Activated CD4-positive, CD25-positive, alpha-beta regulatory T cell treated with anti-CD3 and anti-CD28 coated beads, Interleukin-2, amount 50 U/mL, for 16 hours (primary cell): ENCODE measurements around the gene CREB5.

Experiments used
- DNase-seq: peaks from one replicate; pipeline ENCODE4 v3.0.0-alpha.2; 2020; ENCODE audit warnings: low read depth, low spot score

The CREB5 gene

DNA sequence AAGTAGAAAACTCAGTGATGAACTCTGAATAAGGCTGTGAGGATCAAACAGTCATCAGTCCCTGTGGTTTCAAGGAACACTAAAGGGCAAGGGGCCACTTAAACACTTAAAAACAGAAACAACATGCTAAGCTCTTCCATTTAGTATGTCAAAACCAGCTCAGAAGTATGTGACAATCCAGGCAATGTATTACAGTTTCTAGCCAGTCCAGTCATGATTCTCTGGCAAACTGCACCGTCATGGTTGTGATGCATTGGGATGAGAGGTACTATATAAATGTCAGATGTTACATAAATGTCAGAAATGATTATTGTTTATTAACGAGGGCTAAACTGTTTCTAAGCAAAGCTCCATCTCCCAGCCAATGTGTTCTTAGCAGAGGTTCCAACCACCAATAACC lies 4.7 kb upstream of the CREB5 start:
- DNase-seq, result no peak

DNA sequence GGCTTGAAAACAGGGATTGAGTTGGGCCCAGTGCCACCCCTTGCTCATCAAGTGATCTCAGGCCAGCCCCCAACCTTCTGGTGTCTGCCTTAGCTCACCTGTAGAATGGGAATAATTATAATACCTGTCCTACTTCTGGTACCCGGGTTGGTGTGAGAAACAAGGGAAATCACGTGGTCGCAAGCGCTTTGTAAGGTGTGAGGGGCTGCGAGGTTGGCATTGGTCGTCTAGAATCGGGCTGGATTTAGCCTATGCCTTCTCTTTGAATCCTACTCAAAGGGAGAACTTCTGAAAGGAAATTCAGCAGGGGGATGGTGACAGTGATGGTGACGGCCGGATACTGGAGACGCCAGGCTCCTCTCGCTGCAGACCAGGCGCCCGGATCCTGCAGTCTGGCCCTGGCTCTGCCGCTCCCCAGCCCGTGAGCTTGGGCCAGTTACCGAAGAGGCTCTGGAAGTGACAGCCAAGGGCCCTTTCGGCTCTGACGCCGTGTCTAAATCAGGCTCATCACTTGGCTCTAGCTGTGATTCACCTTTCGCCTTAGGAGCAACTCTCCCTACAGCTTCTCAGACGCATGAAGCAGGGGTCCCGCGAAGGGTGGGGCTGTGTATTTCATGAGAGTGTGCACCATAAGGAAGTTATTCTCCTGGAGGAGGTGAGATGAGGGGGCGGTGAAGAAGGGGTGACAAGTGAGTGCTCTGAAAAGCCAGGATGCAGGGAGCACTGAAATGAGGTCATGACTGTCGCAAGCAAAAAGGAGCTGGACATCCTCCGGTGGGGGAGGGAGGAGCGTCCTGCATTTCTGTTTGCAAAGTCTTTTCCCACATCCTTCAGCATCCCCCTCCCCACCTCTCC lies 4.0 kb upstream of the CREB5 start:
- no peak for DNase-seq

DNA sequence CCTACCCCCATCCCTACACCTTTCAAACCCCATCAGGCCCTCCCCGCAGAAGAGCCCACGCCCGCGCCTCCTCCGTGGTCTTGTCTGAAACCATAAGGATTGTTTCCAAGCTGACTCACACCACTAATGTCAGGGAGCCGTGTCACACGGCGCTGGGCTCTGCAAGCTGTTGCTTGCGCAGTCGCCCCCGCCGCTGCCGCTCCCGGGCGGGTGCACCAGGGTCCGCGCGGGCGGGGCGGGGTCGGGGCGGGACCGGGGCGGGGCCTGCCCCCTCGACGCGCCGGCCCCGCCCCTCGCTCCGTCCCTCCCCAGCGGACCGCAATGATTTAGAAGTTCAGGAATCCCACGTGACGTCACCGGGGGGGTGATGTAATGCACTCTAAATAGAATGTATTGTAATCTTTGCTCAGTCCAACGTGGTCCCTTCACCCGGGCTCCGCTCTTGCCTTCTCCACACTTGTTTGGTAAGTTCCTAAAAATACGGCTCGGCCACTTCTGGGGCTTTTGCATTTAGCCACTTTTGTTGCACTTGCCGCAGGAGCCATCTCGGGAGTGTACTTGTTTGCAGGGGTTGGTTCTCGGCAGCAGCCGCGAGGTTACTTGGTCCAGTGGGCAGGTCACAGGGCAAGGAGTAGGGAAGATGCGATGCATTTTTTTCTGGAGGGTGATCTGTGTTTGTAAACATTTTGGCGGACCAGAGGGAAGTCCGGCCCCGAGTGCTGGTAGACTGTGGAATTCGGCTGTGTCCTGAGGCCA lies 3.2 kb upstream of the CREB5 start:
- DNase-seq, result peak; percentile 16

DNA sequence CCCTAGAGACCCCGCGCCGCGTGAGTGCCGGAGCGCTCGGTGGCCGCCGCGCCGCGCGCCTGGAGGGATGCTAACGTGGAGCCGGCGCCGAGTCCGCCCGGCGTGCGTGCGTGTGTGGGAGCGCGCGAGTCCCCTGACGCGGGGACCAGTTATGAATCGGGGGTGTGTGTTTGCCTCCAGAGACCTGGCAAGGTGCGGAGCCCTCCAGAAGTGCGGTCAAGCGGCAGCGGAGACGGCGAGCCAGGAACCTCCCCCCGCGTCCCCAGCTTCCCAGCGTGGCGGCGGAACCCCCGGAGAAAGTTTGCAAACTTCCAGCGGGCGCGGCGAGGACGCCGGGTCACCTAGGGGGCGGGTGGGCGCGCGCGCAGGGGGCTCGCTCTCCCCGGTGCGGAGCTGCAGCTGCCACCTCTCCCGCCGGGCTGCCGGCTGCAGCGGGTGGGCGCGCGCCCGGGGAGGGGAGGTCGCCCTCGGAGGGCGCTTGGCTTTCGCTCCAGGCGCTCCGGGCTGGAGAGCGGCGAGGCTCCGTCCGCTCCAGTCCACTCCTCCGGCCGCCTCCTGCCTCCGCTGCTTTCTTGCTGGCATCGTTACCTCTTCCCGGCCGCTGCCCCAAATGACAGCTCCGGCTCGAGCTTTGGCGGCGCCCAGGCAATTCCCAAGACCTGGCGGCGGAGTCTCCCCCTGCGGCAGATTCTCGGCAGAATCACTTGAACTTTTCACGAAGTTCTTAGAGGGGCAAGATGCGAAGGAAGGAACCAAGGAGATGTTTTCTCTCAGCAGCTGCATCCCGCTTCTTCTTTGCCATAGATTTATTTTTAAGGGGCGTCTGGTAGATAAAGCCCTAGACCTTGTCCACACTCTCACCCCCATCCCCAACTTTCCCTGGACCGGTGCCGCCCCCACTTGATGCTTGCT lies 2.3 kb upstream of the CREB5 start:
- no peak for DNase-seq

DNA sequence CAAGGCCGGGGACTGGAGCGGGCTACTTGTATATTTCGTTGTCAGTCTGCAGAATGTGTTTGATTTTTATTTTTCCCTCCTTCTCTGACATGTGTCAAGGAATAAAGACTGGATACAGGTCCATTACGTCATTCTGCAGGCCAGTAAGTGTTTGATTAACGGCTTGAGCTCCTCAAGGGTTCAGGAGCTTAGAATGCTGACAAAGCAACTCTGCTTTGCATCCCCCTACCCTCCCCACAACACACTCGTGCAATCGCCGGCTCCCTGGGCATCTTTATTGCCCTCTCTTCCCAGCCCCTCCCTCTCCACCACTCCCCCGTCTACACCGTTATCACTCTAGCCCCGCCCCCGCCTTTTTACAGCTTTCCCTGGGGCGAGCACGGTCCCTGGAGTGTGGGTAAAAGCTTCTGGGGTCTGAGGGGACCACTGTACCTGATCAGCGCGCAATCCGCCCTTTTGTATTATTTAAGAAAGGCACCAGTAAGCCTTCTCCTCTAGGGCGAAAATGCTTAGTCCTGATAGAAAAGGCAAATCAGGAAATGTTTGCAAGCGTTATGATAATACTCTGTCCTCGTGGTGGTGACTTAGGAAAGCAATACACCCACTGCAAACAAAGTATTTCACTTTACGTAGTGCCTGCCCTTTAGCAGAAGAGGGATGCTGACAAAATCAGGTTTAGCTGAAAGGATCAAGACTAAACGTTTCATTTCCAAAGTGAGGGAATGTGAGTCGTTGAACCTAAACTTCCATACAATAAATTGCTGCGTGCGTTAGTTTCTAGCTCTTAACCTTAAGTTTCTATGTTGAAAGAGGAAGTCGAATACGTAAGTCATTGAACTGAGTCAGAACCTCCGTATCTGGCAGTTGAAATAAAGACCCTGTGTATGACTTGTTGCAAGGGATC lies 1.4 kb upstream of the CREB5 start:
- no peak for DNase-seq

DNA sequence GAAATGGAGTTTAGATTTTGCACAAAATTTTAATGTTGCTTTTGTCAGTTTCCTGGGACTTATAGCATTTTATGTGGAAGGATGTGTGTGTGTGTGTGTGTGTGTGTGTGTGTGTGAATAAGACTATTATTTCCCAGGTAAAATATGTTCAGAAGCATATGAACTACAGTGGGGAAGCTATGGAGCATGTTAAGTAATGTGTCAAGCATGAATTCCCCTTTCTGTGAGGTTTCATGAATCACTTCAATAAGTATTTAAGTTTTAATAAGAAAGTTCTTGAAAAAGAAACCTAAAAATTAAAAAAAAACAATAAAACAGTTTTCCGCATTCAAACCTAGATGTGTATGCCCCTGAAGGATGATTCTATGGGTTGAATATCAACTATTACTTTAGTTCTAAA lies 693 bp downstream of the CREB5 start:
- DNase-seq, result no peak

DNA sequence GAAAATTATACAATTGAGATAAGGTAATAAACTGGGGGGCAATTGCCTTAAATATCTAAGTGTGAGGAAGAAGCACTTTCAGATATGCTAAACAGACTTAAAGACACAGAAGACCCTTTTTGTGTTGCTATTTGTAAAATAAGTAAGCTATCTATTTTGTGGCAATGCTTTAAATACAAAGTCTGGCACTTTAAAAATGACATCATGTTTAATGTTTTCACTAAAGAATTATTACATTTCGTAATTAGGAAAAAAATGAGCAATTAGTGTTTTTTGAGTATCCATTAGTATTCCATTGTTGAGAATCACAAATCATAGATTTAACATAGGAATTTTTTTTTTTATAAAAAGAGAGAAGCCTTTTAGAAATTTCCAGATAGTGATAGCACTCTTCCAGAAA lies 2.1 kb downstream of the CREB5 start:
- DNase-seq, result no peak

DNA sequence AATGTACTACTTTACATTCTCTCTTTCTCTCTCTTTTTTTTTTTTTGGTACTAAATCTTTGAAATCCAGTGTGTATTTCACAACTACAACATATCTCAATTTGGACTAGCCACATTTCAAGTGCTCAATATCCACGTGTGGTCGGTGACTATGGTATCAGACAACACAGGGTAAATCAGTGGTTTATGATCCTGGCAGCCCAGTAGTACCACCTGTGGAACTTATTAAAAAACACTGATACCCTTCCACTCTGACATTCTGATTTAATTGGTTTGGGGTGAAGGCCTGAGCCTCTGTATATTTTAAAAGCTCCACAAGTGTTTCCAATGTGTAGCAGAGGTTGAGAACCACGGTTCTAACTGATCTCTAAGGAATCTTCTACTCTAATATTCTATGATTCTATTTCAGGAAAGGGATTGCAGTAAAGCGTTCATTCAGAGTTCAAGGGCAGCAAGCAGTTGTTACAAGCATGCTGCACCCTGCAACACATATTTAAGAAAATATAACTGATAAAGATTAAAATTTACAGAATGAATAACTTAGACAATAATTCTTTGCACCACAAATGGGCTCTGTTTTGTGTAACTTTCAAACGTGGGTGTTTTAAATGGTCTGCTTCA lies 5.1 kb downstream of the CREB5 start:
- no peak for DNase-seq

DNA sequence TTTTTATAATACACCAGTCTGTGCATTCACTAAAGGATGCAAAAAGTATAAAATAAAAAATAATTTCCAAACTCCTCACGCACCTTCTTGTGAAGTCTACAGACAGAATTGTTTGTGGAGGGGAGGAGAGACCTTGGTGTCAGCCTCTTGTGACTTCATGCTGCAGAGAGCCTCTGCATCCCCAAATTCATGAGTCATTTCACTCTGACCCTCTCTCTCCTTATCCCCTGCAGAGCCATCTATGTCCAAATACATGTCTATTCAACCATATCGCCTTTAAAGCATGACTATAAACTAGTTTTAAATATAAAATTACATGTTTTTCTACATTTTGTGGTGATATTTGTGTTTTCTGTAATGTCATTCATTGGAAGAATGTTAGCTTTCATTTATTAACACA lies 6.0 kb downstream of the CREB5 start:
- DNase-seq, result no peak

DNA sequence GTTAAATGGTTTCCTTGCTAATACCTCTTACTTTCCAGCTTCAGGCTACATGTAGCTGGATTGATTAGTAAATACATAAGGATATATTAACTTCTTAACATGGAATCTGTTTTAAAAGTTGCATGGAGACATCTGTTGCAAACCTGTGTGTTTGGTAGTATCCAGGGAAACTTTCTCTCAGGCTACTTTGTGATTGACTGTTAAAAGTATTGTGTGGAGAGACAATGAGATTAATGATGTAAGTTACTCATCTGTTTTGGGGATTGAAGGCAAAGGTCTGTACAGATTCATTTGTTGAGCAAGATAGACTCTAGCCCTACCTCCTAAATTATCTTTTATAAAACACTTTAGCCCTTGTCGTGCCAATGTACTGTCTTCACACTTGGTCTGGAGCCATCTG lies 6.6 kb downstream of the CREB5 start:
- no peak for DNase-seq

DNA sequence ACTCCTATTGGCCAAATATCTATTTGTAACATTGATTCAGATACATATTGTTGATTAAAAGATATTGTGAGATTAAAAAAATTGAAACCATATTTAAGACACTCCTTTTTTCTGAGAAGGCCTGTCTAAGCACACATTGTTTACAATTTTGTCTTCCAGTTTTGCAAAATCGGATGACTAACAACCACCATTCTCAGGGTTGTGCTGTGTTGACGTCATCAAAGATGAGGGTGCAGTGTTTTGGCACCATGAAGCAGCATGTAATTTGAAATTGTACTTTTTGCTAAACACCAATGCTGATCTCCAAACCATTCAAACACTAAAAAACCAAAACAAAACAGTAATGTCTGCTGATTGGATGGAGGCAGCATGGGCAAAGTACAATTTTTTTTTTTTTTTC lies 7.4 kb downstream of the CREB5 start:
- DNase-seq, result no peak

DNA sequence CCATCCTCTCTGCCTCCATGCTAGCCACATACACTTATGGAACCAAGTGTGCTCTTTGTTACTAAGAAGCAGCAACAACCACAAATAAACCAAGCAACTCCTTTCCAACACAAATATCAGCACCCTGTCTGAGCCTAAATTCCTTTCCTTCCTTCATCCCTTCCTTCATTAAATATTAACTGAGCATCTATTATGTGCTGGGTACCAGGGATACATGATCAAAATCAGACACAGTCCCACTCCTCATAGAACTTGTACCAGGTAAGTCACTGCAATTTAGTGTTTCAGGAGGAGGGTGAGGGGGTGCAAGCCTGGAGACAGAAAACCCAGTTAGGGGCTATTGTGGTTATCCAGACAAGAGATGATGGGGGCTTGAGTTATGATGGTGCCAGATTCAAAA lies 10.8 kb downstream of the CREB5 start:
- DNase-seq, result no peak

DNA sequence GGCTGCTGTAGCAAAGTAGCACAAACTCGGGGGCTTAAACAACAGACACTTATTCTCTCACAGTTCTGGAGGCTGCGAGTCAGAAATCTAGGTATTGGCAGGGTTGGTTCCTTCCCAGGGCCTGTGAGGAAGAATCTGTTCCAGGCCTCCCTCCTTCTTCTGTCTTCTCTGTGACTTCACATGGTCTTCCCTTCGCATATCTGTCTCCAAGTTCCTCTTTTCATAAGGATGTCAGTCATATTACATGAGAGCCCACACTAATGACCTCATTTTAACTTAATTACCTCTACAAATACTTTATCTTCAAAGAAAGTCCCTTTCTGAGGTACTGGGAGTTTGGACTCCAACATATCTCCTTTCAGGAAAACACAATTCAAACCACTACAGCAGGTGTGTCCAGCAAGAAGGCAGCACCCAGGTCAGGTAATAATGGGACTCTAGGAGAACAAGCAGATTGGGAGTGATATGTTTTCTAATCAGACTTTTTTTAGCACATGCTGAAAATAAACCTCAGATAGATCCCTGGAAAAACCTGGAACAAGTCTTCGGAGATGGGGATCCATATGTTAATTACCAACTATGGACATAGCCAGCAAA lies 11.7 kb downstream of the CREB5 start:
- no peak for DNase-seq

DNA sequence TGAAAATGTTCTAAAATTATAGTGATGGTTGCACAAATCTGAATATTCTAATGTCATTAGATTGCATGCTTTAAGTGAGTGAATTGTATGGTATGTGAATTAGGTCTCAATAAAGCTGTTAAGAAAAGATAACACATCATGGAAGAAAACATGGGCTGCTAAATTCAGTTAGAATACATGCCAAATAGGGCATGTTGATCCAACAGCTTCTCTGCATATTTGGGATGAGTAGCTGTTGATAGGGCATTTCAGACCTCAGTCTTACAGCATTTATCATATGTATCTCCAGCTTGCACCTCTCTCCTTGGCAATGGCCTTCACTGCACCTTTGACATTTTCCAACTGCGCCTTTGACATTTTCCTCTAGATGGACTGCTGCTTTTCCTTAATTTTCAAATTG lies 13.2 kb downstream of the CREB5 start:
- no peak for DNase-seq

DNA sequence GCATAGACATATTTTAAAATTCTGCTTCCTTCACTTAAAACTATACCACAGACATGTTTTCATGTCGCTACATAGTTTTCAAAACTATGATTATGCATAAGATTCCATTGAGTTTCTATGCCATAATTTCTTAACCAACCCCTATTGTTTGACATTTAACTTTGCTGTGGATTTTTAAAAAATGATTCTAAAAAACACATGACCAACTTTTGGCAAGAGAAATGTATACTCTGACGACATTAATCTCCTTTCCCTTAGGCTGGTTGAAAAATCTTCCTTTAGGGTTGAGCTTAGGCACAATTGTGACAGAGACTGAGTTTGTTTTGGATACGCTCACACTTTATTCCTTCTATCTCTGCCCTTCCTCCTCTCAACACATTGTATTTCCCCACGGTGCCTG lies 14.9 kb downstream of the CREB5 start:
- no peak for DNase-seq

DNA sequence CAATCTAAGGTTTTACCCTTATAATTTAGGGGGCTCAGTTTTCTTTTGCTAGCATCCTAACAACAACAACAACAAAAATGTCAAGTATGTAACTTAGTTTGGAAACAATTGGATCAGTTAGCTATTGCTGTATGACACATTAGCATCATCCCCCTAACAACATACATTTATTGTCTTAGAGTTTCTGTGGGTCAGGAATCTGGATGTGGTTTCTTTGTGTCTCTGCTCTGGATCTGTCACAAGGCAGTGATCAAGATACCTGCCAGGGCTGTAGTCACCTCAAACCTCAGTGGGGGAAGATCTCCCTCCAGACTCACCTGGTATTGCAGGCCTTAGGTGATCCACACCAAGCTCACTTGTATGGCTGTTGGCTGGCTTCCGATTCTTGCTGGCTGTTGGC lies 18.3 kb downstream of the CREB5 start:
- no peak for DNase-seq

DNA sequence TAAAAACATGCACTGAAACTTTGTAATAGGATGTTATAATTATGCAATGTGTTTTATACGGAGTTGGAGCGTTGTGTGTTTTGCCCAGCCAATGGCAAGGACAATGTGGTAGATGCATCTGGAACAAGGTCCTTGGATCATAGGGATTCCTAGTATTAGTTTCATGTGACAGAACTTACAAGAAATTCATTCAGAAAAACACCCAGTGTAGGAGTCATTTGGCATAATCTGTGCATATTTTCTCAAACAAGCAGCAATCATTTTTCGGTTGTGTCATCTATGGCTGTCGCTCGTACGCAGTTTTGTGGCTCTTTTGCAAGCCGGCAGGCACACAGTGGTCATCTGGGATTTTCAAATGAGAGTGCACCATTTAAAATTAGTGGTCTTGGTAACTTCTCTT lies 19.8 kb downstream of the CREB5 start:
- no peak for DNase-seq

DNA sequence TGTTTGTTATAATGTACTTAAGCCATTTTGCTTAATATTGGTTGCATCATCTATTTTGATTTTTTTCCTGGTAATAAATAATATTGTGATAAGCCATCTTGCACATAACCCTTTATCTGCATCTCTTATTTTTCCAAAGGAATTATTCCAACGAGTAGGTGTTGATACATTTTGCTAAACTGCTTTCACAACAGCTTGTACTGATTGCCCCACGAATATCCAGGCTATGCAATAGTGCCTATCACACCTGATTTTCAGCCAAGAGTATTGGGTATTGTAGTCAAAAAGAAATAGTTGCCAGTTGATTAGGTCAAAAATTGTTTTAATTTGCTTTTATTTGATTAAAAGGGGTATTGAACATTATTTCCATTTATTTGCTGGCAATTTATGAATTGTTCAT lies 20.7 kb downstream of the CREB5 start:
- no peak for DNase-seq

DNA sequence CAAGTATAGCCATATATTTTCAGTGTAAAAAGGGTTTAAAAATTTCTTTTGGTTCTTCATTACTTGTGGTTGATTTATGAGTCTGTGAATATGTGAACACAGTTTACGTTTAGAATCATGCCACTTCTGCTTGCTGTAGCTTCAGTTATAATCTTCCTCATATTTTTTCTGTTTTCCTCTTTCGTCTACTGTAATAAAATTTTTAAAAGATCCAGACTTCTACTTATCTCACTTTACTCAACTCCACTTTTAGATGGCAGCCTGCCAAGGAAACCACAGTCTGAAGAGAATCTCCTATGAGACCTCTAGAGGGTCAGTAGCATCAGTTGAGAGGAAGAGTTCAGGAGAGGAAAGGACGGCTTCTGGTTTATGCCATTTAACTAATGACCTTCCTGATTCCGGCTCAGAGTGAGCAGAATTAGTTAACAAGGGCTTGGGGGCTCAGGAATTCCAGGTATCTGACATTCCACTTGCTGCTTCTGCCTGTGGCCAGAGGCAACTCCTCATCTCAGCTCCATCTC lies 21.4 kb downstream of the CREB5 start:
- no peak for DNase-seq

DNA sequence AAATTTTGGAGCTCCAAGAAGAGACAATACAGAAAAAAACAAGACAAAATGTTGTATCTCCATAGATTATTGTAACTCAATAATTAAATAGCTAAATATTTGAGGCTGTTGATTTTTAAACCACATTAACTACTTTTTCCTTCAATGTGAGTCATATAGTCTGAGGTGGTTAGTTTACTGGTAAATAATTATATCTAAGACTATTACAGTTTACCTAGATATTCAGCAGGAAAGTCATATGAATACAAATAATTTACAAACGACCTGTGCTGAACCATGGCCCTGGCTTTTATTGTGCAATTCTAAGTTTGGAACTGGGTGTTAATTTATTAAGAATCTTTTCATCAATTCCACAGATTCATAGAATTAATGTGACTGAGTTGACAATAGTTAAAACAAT lies 22.2 kb downstream of the CREB5 start:
- no peak for DNase-seq
